Stimulated activated CD4-positive, alpha-beta T cell treated with anti-CD3 and anti-CD28 coated beads, TNF-alpha, amount 100 ng/mL, for 48 hours (primary cell): ENCODE results near the gene EFCAB6.

Experiments
- DNase-seq, 3 donors: peaks; one replicate each; pipeline ENCODE4 v3.0.0-alpha.2; 2020; ENCODE audit warnings: low read depth in 3 of 3

Gene EFCAB6

DNA sequence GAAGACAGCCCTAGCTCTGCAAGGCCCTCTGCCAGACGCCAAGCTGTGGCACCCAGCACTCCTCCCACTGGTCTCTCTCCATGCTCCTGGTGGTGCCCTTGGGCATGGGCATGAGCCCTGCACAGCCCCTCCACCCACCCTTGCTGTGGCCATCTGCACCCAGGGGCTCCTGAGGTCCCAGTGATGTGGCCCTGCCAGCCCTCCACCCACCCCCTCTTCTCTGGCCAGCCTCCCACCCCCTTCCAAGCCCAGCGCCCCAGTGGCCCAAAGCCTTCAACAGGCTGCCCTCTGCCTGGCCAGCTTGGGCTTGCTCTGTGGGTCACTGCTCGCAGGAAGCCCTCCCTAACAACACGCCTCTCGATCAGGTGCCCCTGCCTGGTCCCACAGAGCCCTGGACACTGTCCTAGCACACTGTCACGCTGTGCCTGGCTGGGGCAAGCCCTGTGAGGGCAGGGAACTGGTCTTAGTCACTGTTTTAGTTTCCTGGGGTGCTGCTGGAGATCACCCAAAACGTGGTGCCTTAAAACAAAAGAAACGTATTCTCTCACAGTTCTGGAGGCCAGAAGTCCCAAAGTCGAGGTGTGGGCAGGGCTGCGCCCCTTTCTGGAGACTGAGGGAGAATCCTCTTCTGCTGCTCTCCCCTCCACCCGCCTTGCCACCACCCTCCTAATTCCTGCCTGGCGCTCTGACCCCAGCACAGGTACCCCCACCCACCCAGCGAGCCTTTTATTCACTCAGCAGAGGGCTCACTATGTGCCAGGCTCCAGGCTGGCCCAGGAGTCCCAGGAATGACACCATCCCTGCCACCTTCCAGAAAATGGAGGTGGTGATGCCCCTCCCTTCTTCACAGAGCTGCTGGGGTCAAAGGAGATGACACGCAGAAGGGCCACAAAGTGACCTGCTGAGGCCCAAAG, 35.5 kb upstream of the EFCAB6 start:
- DNase-seq, result no peak

DNA sequence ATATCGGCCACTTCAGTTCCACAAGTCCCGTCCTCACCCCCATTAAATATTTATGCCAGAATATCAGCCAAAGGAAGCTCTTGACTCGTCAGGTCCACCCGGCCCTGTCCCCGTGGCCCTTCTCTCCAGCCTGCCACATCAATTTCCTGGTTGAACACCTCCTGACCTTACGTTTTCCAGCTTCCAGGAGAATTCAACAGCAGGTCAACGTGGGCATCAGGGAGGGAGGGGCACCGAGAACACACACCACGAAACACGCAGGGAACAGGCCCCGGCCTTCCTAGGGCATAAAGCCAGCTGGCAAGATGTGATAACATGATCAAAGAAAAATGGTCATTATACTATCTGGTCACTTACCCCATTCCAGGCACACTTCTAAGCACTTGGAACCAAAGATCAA, 34.9 kb upstream of the EFCAB6 start:
- no peak for DNase-seq

DNA sequence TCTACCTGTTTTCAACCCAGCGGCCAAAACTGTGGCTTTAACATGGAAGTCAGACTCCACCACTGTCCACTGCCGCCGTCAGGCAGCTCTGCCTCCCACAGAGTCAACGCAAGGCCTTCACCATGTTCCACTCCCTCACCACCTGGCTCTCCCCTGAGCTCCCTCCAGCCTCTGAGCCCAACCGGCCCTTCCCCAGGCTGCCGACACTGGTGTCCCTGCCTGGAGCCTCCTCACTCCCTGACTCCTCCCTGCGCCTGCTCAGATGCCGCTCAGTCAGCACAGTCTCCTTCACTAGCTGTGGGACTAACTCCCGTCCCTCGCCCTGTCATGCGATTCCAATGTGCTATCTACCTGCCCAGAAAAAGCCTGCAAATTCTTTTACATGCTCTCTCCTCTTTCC, 33.9 kb upstream of the EFCAB6 start:
- DNase-seq, result no peak

DNA sequence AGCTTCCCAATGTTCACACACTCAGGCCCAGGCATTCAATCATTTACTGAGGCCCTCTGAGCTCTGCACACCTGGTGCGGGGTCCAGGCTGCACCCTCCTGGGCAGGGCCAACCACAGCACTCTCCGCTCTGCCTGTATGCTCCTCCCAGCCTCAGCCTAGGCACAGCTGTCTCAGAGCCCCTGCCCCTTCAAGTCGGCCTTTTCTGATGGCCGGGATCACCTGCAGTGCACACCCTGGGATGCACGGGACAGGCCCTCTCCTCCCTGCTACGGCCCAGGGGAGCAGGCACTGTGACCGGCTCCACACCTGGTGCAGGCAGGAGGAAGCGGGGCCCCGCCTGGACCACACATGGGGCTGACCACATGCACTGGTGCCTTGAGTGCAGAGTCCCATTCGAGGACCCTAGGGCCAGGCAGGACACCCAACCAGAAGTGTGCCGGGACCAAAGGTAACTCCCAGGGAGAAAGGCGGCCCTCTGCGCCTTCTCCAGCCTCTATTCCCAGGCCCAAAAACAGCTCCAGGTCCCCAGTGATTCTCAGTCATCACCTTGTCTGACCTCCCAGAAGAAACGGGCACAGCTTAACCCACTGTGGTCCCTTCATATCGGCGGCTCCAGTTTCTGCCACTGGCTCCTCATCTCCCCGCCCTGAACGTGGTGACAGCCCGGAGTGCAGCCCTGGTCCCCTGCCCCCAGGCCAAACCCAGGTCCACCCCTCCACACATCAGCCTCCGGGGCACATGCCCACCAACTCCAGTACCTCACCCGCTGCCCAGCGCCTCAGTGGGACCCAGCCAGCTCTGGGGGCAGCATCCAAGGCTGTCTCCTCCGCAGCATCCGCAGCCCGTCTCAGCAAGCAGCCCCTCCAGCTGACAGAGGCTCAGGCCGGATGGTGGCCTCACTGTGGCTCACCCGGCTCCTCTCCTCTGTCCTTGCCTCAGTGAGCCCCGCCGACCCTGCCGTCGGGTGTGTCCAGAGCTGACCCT, 32.7 kb upstream of the EFCAB6 start:
- DNase-seq, result no peak

DNA sequence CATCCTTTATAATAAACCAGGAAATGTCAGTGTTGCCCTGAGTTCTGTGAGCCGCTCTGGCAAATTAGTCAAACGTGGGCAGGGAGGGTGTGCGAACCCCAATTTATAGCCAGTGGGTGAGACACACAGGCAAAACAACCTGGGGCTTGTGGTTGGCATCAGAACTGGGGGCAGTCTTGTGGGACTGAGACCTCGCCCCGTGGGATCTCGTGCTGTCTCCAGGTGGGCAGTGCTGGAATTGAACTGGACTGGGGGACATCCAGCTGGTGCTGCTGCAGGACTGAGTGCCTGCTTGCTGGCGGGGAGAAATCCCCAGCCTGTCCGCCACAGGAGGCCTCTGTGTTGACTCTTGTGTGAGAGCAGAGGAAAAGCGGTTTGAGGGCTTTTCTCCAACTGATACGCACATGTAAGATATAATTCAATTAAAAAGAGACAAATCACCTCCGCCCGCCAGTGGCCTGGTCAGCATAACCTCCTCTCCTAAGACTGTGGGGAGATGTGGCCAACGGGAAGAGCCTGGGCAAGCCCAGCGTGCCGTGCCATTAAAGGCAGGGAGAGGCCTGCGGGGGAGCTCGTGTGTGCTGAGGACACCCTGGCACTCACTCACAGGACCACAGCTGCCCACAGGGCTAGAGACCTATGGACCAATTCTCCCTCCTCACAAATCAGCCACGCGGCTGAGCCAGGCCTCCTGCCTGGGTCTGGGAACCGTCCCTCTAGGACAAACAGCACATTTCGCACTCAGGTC, 31.9 kb upstream of the EFCAB6 start:
- DNase-seq, result no peak

DNA sequence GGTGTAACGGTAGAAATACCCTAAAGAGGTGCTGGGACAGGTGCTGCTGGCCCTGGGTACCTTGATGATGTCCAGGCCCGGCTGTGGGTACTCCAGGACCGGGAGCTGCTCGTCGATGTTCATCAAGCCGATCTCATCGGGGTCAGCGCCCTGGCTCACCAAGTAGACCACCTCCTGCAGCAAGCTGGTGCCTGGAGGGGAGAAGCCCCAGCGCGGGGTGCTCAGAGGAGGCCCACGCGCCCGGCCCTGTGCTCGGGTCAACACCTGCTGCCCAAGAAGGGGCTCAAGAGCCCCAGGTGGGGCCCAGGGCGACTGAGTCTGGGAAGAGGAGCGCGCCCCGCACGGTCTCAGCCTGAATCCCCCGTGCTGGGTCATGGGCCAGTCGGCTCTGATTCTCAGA, 29.6 kb upstream of the EFCAB6 start:
- no peak for DNase-seq

DNA sequence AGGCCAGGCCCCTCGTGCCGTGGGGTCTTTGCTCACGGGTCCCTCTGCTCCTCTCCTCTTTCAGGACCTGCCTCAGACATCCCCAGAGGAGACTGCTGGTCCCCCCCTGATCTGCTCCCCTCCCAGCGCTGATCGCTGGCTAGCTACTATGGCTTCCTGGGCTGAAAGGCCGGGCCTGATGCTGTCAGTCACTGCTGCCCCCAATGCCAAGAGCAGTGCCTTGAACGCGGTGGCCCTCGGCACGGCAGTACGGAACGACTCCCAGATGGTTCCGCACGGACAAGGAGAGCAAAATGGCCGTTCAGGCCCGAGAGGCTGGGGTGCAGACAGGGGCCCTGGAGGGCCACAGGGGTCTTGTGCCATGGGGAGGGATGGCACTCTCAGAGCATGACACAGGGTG, 28.7 kb upstream of the EFCAB6 start:
- DNase-seq, result no peak

DNA sequence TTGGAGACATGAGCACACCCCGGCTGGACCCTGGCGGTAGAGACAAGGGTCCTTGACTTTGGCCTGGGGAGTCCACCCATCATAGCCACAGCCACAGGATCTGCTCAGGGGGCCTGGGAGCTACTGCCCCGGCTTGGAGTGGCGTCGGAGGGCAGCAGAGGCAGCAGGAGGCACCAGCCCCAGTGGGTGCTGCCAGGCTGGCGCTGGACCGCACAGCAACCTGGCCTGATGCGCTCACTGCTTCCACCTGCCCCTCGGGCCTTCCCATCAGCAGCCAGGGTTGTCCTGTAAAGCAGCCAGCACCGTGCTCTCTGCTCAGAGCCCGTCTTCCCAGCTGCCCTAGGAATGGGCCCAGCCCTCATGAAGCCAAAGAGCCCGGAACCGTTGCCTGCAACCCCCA, 28.3 kb upstream of the EFCAB6 start:
- DNase-seq, result no peak

DNA sequence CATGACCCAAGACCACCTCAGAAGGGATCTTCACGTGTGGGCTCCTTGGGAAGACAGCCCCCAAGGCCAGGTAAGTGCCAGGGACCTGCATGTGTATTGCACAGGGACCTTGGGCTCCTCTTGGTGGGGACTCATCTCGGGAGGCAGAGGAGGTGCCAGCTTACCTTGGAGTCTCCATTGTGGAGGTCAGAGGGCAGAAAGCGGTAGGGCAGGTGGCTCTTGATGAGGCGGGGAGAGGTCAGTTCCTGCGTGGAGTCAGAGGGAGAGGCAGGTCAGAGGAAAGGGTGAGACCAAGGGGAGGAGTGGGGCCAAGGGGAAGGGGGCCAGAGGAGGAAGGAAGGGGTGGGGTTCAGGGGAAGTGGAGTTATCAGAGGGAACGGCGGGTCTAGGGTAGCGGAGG, 27.7 kb upstream of the EFCAB6 start:
- no peak for DNase-seq

DNA sequence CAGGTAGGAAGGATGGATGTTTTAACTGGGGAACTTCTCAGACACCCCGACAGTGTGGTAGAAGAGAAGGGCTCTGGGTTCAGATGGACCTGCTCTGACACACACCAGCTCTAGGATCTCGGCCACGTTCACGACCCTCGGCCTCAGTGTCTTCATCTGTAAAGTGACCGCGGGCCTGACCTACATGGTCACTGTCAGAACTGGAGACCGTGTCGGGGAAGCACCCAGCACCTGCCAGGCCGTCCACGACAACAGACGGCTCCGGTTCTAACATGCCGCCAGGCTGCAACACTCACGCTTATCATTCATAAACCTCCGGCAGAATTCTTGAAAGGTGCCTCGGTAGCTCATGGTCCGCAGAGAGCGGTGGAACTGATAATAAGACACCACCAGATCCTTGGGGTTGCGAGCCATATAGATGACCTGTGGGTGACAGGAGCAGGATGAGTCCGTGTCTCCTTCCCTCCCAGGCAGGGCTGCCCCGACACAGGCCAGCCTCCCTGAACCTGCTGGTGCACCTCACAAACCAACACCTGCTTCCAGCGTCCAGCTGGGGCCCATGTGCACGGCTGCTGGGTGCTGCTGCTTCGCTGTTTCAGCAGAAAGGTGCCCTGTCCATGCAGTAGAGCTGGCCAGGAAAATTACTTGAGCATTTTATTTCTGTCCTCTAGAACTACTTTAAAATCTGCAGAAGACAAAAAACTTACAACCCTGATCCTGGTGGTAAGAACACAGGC, 26.6 kb upstream of the EFCAB6 start:
- no peak for DNase-seq

DNA sequence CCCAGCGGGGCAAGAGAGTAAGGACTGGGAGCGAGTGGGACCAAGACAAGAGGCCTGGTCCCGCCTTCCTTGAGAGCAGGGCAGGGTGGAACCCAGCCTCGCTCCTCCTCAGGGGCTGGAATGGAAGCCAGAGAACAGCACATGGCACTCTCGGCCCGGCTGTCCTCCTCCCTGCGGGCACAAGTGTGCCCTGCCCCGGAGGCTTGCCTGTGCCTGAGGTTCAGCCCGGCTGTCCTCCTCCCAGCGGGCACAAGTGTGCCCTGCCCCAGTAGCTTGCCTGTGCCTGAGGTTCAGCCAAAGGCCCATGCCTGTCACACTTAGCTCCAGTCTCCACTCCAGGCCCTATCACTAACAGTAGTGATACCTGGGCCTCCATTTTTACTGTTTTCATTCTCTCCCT, 26.1 kb upstream of the EFCAB6 start:
- no peak for DNase-seq

DNA sequence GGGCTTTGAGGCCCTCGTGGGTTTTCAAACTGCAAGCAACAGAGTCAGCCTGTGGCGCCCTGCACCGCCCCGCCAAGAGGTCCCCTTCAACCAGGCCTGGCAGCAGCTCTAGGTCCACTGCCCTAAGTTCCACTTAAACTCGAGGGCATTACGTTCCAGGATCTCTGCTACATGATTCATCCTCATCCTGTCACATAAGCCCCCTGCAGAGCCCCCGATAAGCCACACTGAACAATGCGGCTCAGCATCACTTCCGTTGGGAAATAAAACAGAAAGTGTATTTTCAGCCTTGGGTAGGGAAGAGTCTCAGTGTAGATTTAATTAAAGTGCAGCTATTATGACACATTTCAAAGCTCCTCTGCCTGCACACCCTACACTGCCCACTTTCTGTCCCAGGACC, 25.6 kb upstream of the EFCAB6 start:
- no peak for DNase-seq

DNA sequence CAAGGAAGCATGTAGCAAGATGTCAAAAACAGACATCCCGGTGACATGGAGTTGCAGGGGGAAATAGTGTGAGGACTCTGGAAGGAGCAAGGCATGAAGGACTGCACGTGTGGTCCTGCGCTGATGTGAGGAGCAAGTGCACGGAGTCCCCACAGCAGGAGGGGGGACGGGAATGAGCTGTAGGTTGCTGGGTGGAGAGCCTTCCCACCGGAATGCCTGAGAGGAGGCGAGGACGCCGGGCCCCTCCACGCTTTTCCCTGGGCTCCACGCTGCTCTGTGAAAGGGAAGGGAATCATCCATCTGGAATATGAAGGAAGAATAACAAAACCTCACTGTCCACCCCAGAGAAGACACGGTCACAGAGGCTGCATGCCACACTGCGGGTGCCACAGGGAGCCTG, 23.6 kb upstream of the EFCAB6 start:
- no peak for DNase-seq

DNA sequence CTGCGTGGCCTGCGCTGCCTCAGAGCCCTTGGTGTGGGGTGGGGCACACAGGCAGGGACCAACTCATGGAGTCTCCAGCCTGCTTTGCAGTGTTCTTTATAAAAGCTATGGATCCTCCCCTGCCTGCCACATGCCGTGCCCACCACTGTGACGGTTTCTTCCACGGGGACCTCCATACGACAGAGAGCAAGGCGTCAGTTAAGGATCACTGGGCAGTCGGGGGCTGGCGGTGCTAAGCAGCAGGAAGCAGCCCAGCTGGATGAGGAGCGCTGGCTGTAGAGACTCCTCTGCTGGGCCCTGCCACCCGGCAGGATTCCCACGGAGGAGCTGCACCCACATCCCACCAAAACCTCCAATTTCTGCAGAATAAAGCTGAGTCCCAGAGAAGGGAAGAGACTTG, 23.1 kb upstream of the EFCAB6 start:
- no peak for DNase-seq

DNA sequence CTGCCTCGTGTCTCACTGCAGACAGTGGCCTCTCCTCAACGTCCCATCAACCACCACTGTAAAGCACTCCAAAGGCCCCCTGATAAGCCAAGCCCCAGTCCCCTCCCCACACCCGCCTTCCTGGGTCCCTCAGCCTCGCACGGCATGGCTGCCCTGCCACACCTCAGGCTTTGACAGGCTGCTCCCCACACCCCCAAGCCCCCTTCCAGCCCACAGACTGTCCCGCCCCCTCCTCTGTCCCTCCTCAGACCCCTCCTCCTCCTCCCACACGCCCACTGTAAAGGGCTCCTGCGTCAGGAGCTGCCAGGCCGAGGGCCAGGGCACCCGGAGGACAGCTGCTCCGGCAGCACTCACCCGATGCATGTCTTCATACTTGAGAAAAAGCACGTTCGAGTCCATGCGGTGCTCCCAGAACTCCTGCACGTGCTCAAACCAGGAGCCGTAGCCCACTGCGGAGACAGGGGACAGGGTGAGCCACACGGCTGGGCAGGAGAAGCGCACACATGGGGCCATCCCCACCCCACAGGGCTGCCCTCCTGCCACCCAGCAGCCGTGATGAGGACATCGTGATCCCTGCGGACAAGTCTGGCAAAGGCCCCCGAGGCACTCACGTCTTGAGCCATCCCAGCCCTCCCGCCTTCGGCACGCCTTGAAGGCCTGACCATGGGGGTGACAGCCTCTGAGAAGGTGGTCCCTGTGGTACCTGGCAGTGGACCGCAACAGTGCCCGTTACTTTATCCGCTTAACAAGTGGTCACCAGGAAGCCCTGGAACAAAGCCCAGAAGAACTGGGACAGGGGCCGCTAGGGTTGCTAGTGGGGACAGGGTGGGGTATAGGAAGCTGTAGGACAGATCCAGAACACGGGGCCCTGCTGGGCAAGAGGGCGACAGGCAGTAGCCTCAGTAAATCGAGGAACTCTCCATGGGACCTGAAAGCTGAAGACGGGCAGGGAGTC, 21.5 kb upstream of the EFCAB6 start:
- no peak for DNase-seq

DNA sequence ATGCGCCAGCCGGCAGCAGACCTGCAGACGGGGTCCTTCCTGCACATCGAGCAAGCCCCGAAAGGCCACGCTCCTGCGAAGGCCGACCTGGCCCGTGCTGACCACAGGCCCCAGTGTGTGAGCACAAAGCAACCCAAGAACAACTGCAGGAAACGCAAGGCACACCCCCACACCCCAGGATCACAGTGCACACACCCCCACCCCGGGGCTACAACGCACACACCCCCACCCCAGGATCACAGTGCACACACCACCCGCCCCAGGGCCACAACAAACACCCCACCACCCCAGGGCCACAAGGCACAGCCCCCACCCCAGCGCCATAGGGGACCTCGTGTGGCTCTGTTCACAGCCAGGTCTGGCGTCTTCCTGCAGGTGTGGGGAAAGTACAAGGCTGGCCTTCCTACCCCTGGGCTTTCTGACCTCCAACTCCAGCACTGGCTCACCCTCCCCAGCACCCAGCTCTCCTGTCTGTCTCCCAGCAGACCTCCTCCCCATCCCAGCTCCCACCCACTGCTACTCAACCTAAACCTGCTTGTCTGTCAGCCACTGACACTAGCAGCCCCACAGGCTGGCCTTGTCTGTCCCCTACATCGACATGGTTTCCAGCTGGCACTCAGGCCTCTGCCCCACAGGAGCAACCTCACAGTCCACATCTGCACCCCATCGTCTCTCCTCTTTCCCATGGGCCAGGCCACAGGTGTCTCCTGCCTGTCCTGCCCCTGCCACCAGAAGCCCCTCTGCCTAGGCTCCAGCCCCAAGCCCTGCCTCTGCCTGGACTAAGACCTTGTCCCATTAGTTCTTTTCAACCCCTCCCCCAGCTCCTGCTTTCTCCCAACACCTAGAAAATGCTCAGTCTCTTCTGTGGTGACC, 20.5 kb upstream of the EFCAB6 start:
- no peak for DNase-seq

DNA sequence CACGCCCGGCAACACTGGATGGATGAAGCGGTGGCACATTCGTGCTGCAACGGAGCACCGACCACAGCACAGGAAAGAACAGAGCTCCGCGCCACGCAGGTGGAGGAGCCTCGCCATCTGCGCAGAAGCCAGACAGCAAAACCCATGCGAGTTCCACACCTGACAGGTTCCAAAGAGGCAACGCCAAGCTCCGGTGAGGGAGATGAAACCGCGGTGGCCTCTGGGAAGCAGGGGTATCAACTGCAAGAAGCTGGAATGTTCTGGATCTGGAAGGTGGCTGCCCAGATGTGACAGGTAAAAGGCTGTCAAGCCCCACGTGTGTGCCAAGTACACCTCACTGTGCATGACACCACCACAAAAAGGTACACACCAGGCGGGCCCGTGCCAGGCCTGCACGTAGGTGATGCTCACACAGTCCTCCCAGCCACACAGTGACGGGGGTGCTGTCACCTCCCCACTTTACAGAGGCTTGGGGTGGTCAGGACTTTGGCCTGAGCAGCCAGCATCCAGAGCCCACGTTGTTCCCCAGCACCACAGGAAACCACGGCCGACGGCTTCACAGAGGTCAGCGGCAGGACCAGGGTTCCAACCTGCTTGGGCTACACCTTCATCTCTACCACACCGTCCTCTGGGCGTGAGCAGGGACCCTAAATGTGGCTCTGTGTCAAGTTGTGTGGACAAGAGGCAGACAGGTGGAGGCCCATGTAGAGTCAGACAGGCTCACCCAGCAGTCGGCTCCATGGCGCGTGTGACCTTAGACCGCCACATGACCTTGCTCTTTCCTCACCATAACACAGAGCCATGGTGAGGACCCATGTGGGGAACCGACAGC, 19.7 kb upstream of the EFCAB6 start:
- DNase-seq, result no peak

DNA sequence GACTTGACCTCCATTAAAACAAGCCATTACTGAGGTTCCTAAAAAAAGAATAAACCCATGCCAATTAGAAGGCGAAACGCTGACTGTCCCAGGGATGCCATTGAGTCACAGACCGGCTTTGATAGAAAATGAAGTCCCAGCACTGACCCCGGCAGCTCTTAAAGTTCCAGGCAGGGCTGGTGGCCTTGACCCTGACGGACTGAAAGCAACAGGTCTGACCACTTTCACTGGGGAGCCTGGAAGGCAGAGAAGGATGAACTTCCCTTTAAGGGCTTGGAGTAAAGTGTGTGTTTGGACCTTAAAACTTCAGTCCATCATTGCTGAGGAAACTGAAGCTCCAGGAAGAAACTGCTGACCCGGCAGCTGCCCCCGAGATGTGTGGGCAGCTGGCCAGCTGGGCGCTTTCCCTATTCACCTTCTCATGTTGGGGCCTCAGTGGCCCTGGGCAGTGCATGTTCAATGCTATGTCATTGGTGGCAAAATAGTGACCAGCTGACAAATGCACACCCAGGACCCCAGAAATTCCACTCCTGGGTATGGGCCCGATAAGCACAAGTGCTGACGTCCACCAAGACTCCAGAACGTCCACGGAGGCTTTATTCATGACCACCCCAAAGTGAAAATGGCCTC, 18.9 kb upstream of the EFCAB6 start:
- no peak for DNase-seq
